ENCODE results near the gene ETNK2.

ETNK2 gene

GRCh38 chr1:204151552-204152309 lies at the start of gene ETNK2:
TSS of gene ETNK2 (minus strand) at chr1:204152044. CDS start at chr1:204151852, 192 bp downstream.
- DNase-seq: no peak

GRCh38 chr1:204201348-204202040 lies 49.6 kb upstream of the ETNK2 start:
- DNase-seq: no peak

- DNase-seq: no peak
Observed at GRCh38 chr1:204199579-204199978, 47.7 kb upstream of the ETNK2 start.

- DNase-seq: no peak
Observed at GRCh38 chr1:204198348-204199340, 46.8 kb upstream of the ETNK2 start.

- no peak for DNase-seq
Observed at GRCh38 chr1:204197068-204197467, 45.2 kb upstream of the ETNK2 start.

- no peak for DNase-seq
Observed at GRCh38 chr1:204196068-204196795, 44.4 kb upstream of the ETNK2 start, which contains the start of gene KISS1. TSS of gene KISS1 (minus strand) at chr1:204196491. CDS start at chr1:204192876, 3,615 bp downstream.

GRCh38 chr1:204194771-204195170 lies 42.9 kb upstream of the ETNK2 start:
- DNase-seq: no peak

GRCh38 chr1:204194080-204194479 lies 42.2 kb upstream of the ETNK2 start:
- no peak for DNase-seq

GRCh38 chr1:204192589-204193352 lies 40.9 kb upstream of the ETNK2 start:
- no peak for DNase-seq

GRCh38 chr1:204192046-204192445 lies 40.2 kb upstream of the ETNK2 start:
- no peak for DNase-seq

- no peak for DNase-seq
Observed at GRCh38 chr1:204191456-204191855, 39.6 kb upstream of the ETNK2 start.

GRCh38 chr1:204190212-204191211 lies 38.7 kb upstream of the ETNK2 start:
- DNase-seq: no peak

- no peak for DNase-seq
Observed at GRCh38 chr1:204188959-204189639, 37.3 kb upstream of the ETNK2 start.

- DNase-seq: no peak
Observed at GRCh38 chr1:204186597-204186996, 34.8 kb upstream of the ETNK2 start.

GRCh38 chr1:204181116-204181515 lies 29.3 kb upstream of the ETNK2 start:
- no peak for DNase-seq

- DNase-seq: no peak
Observed at GRCh38 chr1:204180133-204180532, 28.3 kb upstream of the ETNK2 start.

- no peak for DNase-seq
Observed at GRCh38 chr1:204178487-204179281, 26.8 kb upstream of the ETNK2 start.

GRCh38 chr1:204177133-204177532 lies 25.3 kb upstream of the ETNK2 start:
- no peak for DNase-seq

GRCh38 chr1:204176049-204176448 lies 24.2 kb upstream of the ETNK2 start:
- DNase-seq: no peak

Data from NCI-H1417 treated with DMSO at 0.1 percent for 48 hours (cell line).